Measurements from ENCODE around the gene RAB3IP. TPM values are rescaled to one million over a fixed set of nuclear protein-coding genes. Genes with fewer than 3 reads are reported as not detected.

Gene RAB3IP
- total RNA-seq: 10 to 100 TPM; 21.8 to 27.3 TPM

DNA sequence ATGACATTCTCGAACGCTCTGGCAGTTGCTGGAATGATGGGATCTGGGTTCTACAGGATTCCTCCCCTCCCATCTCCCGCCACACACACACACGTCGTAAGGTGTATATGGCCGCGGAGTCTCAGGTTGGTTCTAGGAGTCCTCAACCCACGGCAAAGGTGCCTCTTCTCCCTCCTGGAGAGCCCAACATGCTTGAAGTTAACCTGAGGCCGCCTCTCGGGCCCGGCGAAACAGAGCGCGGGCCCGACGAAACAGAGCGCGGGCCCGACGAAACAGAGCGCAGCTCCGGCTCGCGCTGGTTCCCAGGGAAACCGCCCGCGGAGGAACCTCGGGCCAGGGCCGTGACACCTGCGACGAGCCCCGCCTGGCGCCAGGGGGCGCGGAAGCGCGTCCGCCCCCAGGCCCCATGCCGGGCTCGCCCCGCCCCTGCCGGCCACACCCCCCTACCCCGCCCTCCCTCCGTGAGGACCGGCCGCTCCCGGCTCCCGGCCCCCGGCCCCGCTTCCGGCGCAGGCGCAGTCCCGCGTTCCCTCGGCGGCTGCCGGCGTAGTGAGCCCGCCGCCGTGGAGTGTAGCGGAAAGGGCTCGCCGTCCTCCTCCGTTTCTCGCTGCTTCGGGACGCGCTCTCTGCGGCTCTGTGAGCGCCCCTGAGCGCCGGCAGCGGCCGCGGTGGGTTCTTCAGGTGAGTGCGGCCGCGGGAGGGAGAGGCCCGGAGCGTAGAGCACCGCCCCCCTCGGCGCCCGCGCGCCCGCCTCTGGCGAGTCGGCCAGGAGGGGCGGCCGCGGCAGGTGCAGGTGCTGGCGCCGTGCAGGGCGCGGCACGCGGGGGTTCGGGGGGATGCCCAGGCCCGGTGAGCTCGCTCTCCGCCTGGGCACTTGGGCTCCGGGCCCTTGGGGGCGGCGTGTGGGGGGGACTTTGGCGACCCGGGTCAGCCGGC, at the start of gene RAB3IP:
TSS of gene RAB3IP (plus strand) at position 510 of the 936 bp plus-strand sequence. CDS start 16,549 bp downstream, outside the sequence.
- peak within 1 kb of the TSS; percentile 86 for H3K4me3 Mint-ChIP-seq
- ATAC-seq (replicated peaks): peak; percentile 91
- H3K4me1 Mint-ChIP-seq: peaks cover 12% of the 10 kb centered on the region
- peak within 1 kb of the TSS; percentile 65 for H3K27ac Mint-ChIP-seq
- no peaks in the 10 kb centered on the region for H3K9me3 Mint-ChIP-seq
- H3K27me3 Mint-ChIP-seq: peaks cover 8% of the 10 kb centered on the region
- no peaks in the 10 kb centered on the region for H3K36me3 Mint-ChIP-seq (ENCODE audit: low read depth)

DNA sequence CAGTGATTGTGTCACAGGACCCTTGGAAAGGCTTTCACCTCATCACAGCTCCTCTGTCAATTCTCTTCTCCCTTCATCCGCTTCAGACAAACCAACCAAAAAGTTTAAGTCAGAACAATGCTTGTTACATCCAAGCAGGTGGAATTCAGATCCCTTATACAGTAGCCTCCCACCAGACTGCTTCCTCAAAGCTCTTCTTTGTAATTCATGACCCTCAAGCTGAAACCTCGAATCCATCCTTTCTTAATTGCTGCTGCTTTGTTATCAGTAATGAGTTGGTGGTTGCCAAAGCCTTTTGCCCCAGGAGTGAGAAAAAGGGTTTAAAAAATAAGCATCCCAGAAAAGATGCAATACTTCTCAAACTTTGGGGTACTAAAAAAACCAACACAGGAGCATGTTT, 49.0 kb upstream of the RAB3IP start:
- no peak for ATAC-seq (replicated peaks)
- Mint-ChIP-seq H3K36me3 (ENCODE audit: low read depth) (no peaks in the 10 kb centered on the region), H3K27me3 (peaks cover 3% of the 10 kb centered on the region), H3K4me3 (no peak overlapping the region), H3K9me3 (no peaks in the 10 kb centered on the region), H3K27ac (peak overlapping the region; percentile 2), H3K4me1 (peaks cover 6% of the 10 kb centered on the region)

GRCh38 chr12:69694123-69694522, 44.5 kb upstream of the RAB3IP start:
- H3K36me3 Mint-ChIP-seq (ENCODE audit: low read depth): no peaks in the 10 kb centered on the region

DNA sequence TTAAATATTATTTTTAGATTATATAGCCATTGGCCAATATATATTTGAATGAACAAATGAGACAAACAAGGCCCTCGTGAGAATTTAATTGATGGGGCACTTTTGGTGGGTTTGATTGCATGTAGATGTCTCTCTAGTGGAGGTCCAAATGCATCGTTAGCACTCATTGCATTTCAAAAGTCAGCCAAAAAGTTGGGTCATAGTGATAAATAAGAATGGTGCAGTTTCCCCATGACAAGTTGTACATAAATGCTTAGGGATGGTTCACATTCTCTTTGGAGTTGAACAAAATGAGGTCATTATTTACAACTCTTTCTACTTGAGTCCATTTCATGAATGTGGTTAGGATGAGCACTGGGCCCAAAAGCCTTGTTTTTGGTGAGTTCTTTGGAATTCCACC, 40.6 kb upstream of the RAB3IP start:
- Mint-ChIP-seq H3K4me3 (no peak overlapping the region), H3K36me3 (ENCODE audit: low read depth) (no peaks in the 10 kb centered on the region), H3K4me1 (no peaks in the 10 kb centered on the region), H3K27ac (no peak overlapping the region), H3K9me3 (no peaks in the 10 kb centered on the region), H3K27me3 (peaks cover 6% of the 10 kb centered on the region)
- no peak for ATAC-seq (replicated peaks)

More at GRCh38 chr12:69694123-69694522, 44.5 kb upstream of the RAB3IP start:
- no peak for ATAC-seq (replicated peaks)
- H3K27ac Mint-ChIP-seq: no peak overlapping the region
- H3K9me3 Mint-ChIP-seq: no peaks in the 10 kb centered on the region
- peaks cover 9% of the 10 kb centered on the region for H3K27me3 Mint-ChIP-seq
- H3K4me3 Mint-ChIP-seq: no peak overlapping the region
- H3K4me1 Mint-ChIP-seq: peaks cover 3% of the 10 kb centered on the region

- Mint-ChIP-seq H3K27me3 (peaks cover 6% of the 10 kb centered on the region), H3K36me3 (ENCODE audit: low read depth) (no peaks in the 10 kb centered on the region), H3K27ac (no peak within 1 kb of the TSS), H3K9me3 (no peaks in the 10 kb centered on the region), H3K4me3 (no peak within 1 kb of the TSS), H3K4me1 (no peaks in the 10 kb centered on the region)
- ATAC-seq (replicated peaks): no peak
Observed at GRCh38 chr12:69698769-69699540, 39.7 kb upstream of the RAB3IP start, which contains the start of gene BEST3. Gene BEST3, minus strand, starts transcription at chr12:69699303. Its CDS starts 1,505 bp downstream, at chr12:69697798.

- Mint-ChIP-seq H3K27me3 (peaks cover 12% of the 10 kb centered on the region), H3K4me1 (no peaks in the 10 kb centered on the region), H3K36me3 (ENCODE audit: low read depth) (no peaks in the 10 kb centered on the region), H3K9me3 (no peaks in the 10 kb centered on the region), H3K27ac (no peak overlapping the region), H3K4me3 (no peak overlapping the region)
- ATAC-seq (replicated peaks): no peak
Observed at GRCh38 chr12:69701826-69702225, 36.8 kb upstream of the RAB3IP start.

GRCh38 chr12:69703146-69703642, 35.5 kb upstream of the RAB3IP start:
- Mint-ChIP-seq H3K27ac (no peak overlapping the region), H3K4me1 (no peaks in the 10 kb centered on the region), H3K9me3 (no peaks in the 10 kb centered on the region), H3K4me3 (no peak overlapping the region), H3K36me3 (ENCODE audit: low read depth) (no peaks in the 10 kb centered on the region), H3K27me3 (peaks cover 16% of the 10 kb centered on the region)
- ATAC-seq (replicated peaks): no peak

DNA sequence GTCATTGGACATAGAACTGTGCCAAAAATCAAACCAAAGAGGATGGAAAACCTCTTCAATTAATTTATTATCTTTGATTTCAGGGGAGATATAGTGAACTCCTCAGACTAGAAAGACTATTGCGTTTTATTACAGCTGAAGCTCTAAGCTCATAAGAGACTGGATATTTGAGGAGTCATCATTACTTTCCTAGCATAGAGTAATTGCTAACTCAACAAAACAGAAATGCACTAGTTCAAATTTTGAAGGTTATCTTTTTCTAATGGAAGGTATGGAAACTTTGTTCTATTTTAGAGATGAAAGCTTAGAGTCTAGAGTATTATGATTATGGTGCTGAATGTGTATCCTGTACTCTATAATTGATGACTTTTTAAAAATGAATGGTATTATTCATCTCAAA, 34.3 kb upstream of the RAB3IP start:
- ATAC-seq (replicated peaks): no peak
- Mint-ChIP-seq H3K27me3 (peaks cover 19% of the 10 kb centered on the region), H3K27ac (no peak overlapping the region), H3K4me3 (no peak overlapping the region), H3K4me1 (no peaks in the 10 kb centered on the region), H3K9me3 (no peaks in the 10 kb centered on the region), H3K36me3 (ENCODE audit: low read depth) (no peaks in the 10 kb centered on the region)

DNA sequence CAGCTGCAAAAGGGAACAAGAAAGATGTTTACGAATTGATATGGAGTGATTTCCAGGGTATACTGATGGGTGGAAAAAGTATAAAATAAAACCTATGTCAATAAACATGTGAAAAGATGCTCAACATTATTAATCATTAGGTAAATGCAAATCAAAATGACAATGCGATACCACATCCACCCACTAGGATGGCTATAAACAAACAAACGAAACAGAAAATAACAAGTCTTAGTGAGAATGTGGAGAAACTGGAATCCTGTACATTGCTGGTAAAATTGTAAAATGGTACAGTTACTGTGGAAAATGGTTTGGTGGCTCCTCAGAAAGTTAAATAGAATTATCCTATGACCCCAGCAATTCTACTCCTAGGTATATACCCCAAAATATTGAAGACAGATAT, 30.0 kb upstream of the RAB3IP start:
- H3K4me1 Mint-ChIP-seq: no peaks in the 10 kb centered on the region
- no peak for ATAC-seq (replicated peaks)

DNA sequence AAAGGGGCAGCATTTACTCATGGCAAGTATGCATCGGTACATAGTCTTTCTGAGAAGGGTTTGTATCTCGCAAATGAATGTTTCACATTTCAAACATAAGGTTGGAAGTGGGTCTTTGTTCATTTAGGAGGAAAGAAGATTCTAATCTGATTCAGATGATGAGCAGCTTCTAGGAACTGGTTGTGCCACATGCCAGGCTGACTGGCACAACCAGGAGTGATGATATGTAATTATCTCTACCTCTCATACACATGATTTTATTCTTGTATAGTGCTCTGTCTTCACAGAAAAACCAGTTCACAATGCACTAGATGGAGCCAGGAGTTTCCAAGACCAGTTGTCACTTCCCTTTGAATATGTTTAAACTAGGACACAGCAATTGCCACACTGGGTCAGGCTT, 25.8 kb upstream of the RAB3IP start:
- H3K9me3 Mint-ChIP-seq: no peaks in the 10 kb centered on the region
- no peaks in the 10 kb centered on the region for H3K4me1 Mint-ChIP-seq
- no peak for ATAC-seq (replicated peaks)
- H3K4me3 Mint-ChIP-seq: no peak overlapping the region
- H3K36me3 Mint-ChIP-seq (ENCODE audit: low read depth): no peaks in the 10 kb centered on the region
- peaks cover 24% of the 10 kb centered on the region for H3K27me3 Mint-ChIP-seq
- H3K27ac Mint-ChIP-seq: no peak overlapping the region

More for the DNA sequence above, 30.0 kb upstream of the RAB3IP start:
- Mint-ChIP-seq H3K4me3 (no peak overlapping the region), H3K36me3 (ENCODE audit: low read depth) (no peaks in the 10 kb centered on the region), H3K27ac (no peak overlapping the region), H3K9me3 (no peaks in the 10 kb centered on the region), H3K27me3 (peaks cover 33% of the 10 kb centered on the region)

DNA sequence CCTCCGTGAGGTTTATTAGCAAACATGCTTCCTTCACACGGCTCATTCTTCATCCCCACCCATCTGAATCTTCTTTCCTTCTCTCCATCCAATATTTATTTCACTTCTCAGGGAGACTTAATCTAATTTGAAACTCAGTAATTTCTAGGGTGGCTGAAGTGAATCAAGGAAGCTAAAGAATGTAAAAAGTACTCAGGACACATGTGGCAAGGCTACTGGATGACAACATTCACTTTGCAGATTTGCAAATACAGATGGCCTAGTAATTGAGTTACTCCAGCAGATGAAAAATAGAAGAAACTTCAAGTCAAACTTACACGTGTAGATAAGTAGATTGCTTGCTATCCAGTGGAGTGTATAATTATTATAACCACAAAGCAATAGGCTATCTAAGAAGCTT, 24.1 kb upstream of the RAB3IP start:
- no peak overlapping the region for H3K27ac Mint-ChIP-seq
- H3K36me3 Mint-ChIP-seq (ENCODE audit: low read depth): no peaks in the 10 kb centered on the region
- H3K4me1 Mint-ChIP-seq: no peaks in the 10 kb centered on the region
- ATAC-seq (replicated peaks): no peak
- H3K4me3 Mint-ChIP-seq: no peak overlapping the region
- H3K9me3 Mint-ChIP-seq: no peaks in the 10 kb centered on the region
- peaks cover 20% of the 10 kb centered on the region for H3K27me3 Mint-ChIP-seq

DNA sequence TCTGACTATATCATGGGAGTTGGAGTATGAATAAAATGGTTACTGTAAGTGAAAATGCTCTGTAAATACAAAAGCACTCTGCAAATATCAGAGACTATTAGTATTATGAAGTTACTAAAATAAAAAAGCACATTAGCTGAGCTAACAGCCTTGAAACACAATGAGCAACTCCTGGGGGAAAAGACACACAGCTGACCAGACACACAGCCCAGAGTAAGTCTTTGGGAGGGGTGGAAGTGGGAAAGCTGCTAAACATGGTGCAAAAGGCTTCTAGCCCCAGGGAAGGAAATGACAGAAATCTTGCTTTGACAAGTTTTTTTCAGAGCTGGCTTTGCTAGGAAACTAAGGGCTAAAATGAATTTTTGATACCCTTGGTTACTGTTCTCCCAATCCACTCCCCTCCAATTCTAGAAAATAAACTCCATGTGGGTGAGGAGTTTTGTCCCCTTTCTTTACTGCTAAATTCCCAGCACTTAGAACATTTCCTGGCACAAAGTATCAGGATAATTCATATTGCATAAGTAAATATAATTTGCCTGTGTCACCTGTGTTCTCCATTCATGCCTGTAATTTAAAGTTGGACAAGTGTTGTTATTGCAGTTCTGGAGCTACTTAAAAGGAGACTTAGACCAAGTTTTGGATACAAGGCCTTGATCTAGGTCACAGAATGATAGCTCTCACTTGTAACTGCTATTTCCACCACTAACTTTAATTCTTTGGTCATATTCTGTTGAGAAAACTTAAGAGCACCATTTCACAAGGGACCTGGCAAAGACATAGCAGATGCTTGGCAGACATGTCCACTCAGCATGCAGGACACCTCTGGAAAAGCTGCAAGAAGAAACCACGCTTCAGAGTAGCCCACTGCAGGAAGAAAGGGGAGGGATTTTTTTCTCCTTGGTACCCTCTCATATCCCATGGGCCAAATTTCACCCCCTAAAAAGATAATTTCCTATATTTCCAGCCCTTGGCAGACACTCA, 19.0 kb upstream of the RAB3IP start:
- Mint-ChIP-seq H3K36me3 (ENCODE audit: low read depth) (no peaks in the 10 kb centered on the region), H3K4me3 (no peak overlapping the region), H3K27me3 (peaks cover 12% of the 10 kb centered on the region), H3K27ac (no peak overlapping the region), H3K9me3 (no peaks in the 10 kb centered on the region), H3K4me1 (no peaks in the 10 kb centered on the region)
- no peak for ATAC-seq (replicated peaks)

GRCh38 chr12:69720750-69721149, 17.9 kb upstream of the RAB3IP start:
- Mint-ChIP-seq H3K4me1 (no peaks in the 10 kb centered on the region), H3K36me3 (ENCODE audit: low read depth) (no peaks in the 10 kb centered on the region), H3K27ac (no peak overlapping the region)

DNA sequence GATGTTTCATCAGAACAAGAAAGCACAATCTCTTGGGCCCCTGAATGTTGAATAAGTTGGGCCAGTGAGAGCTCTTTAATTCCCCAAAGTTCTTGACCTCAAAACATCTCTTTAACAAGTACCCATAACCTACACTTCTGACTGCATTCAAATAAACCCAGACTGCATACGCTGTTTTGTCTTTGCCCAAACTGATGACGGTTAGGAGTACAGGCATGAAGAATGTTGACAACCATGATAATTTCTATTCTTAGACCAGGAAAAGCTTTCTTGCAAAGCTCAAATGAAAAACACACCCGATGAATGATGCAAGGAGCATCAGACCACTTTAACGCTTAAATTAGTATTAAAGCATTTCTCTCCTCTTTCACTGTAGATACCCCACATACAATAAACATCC, 11.7 kb upstream of the RAB3IP start:
- H3K27me3 Mint-ChIP-seq: peaks cover 9% of the 10 kb centered on the region
- H3K36me3 Mint-ChIP-seq (ENCODE audit: low read depth): no peaks in the 10 kb centered on the region
- H3K27ac Mint-ChIP-seq: no peak overlapping the region
- ATAC-seq (replicated peaks): no peak
- no peak overlapping the region for H3K4me3 Mint-ChIP-seq
- H3K4me1 Mint-ChIP-seq: no peaks in the 10 kb centered on the region
- no peaks in the 10 kb centered on the region for H3K9me3 Mint-ChIP-seq

More at GRCh38 chr12:69720750-69721149, 17.9 kb upstream of the RAB3IP start:
- ATAC-seq (replicated peaks): no peak
- Mint-ChIP-seq H3K4me3 (no peak overlapping the region), H3K27me3 (peaks cover 16% of the 10 kb centered on the region), H3K9me3 (no peaks in the 10 kb centered on the region)

Data from activated T-helper 17 cell treated with anti-CD3 and anti-CD28 coated beads, Interleukin-2, amount 50 U/mL, for 72 hours (primary cell).